T-helper 1 cell treated with Interleukin-12 subunit alpha and Interleukin-12 subunit beta and Interleukin-4 antibody, amounts not matched to agents 30 ng/mL and 1 ng/mL, for 36 hours (primary cell): Measurements from ENCODE around the gene RAMP1. TPM values are rescaled to one million over a fixed set of nuclear protein-coding genes. Genes with fewer than 3 reads are reported as not detected.
"Not testable (repeated sequence)": the region's sequence is repeated elsewhere in the genome, so short reads cannot be mapped to it uniquely, and the experiment has no call there.

ENCODE experiments used
- intact Hi-C: fragments of 100-400 bp; cut with micrococcal nuclease; formaldehyde crosslinking; loops from one replicate; pipeline ENCODE4 v1.15.1; 2024
- total RNA-seq: library from RNA; stranded (reverse); gene quantifications from 2 replicates; pipeline ENCODE4 v1.2.3, GENCODE V29; 2022

Gene RAMP1
- total RNA-seq, 1 donor from 2014 or later: 11.8 TPM

DNA sequence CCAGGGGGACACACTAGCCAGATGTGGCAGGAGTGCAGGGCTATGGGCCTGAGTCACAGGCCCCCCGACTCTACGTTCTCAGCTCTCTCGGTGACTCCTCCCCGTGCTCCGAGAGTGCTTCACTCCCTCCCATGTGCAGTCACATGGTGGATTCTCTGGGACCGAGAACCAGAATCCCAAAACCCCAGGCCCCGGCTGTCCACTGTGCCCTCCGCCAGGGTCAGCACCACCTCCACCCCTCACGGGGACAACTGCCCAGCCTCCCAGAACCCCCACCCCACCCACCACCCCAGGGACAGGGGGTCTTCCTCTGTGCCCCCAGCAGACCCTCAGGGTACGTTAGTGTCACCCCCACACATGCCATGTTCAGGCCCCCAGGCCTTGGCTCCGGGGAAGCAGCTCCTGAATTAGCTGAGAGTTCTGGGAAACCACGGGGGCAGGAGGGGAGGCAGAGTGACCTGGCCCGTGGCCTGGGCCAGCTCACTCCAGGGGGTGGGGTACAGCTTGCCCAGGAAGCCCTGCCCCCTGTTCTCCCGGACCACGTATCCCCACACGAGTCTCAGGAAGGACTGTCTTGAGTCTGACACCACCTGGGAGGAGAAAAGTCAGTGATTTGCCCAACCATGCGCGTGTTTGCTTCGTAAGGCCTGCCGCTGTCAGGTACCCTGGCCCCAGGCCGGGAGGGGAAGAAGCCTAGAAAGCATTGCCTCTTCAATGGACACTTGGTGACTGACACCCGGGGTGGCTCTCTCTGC lies 4.4 kb downstream of the RAMP1 start:
- intact Hi-C loops: no loop called here

GRCh38 chr2:237864444-237864931 lies 5.1 kb downstream of the RAMP1 start:
- intact Hi-C loops: no loop called here

GRCh38 chr2:237864940-237865622 lies 5.7 kb downstream of the RAMP1 start:
- intact Hi-C loops: no loop called here

- intact Hi-C loops: no loop called here
Observed at GRCh38 chr2:237865623-237866041, 6.2 kb downstream of the RAMP1 start.

- intact Hi-C loops: no loop called here
Observed at GRCh38 chr2:237866101-237866621, 6.7 kb downstream of the RAMP1 start.

DNA sequence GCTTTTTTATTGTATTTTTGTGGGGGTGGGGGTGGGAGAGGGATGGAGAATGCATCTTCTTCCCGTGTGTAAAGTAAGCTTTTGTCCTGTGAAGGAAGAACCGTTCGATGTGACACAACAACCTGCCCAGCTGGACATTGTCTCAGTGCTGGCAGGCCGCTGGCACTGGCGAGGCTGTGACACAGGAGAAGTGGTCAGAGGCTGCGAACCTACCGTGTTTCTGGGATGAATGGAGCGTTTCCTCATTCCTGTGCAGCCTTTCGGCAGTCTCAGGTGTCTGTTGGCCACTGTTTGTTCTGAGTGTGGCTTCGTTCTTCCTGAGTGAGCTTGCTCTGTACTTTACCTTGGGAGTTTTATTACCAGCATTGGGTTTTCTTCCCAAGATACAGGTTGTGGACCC lies 8.0 kb downstream of the RAMP1 start:
- intact Hi-C loops: no loop called here

- intact Hi-C loops: not testable (repeated sequence)
Observed at GRCh38 chr2:237868074-237868473, 8.7 kb downstream of the RAMP1 start.

DNA sequence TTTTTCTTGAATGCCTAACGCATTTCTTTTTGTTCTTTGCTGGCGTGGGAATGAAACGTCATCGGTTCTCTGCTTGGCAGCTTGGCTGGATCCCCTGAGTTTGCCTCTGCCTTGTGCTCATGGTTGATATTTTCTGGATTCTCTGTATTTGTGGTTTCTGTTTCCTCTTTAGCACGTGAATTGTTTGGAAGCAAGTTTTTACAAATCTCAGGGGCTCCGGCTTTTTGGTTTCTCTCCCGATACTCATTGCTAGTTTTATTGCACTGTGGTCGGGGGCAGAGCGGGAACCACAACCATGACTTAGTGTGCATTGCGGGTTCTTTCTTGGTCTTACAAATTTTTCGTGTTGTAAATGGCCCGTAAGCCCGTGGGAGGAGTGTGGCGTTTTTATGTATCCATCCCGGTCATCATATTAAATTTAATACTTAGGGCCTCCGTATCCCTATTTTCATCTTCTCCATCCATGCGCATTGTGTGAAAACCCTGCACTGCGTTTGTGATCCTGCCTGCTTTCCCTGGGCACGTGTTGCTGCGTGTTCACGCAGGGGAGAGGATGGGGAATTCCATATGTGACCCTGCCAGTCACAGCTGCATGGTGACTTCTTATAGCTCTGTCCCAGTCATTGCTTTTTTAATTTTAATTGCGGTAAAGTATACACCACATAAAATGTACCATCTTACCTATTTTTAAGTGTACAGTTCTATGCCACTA lies 9.4 kb downstream of the RAMP1 start:
- intact Hi-C loops: no loop called here

DNA sequence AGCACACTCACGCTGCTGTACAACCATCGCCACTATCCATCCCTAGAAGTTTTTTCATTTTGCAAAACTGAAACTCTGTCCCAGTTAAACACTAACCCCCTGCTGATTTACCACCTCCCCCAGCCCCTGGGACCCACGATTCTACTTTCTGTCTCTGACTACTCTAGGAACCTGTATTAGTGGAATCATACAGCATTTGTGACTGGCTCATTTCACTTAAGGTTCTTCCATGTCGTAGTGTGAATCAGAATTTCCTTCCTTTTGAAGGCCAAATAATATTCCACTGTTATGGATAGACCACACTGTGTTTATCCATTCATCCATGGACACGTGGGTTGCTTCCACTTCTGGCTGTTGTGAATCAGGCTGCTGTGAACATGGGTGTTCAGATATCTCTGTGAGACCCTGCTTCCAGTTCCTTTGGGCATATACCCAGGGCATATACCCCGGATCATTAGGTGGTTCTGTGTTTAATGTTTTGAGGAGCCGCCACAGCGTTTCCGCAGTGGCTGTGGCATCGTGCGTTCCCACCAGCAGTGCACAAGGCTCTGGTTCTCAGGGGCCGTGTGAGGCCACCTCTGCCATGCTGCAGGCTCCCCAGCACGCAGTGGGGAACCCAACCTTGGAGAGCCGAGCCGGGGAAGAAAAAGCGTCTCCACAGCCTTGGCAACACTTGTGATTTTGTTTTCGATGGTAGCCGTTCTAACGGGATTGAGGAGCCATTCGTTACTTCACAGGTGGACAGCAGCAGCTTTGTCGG lies 10.1 kb downstream of the RAMP1 start:
- intact Hi-C loops: no loop called here

DNA sequence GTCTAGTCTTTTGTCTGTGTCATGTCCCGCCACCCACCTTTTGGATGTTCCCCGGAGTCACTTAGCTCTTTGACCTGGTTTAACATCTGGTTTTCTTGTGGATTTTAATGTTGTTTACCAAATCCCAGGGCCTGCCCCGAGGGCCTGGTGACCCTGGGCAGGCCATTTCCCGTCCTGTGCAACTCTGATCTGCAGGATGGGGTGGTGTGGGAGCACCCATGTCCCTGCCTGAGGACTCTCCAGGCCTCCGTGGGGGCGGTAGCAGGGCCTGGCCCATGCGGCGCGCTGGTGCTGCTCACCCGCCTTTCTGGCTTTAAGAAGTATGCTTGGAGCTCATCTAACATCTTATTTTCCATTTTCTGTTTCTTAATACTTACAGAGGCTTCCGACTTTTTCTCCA lies 10.7 kb downstream of the RAMP1 start:
- intact Hi-C loops: no loop called here

DNA sequence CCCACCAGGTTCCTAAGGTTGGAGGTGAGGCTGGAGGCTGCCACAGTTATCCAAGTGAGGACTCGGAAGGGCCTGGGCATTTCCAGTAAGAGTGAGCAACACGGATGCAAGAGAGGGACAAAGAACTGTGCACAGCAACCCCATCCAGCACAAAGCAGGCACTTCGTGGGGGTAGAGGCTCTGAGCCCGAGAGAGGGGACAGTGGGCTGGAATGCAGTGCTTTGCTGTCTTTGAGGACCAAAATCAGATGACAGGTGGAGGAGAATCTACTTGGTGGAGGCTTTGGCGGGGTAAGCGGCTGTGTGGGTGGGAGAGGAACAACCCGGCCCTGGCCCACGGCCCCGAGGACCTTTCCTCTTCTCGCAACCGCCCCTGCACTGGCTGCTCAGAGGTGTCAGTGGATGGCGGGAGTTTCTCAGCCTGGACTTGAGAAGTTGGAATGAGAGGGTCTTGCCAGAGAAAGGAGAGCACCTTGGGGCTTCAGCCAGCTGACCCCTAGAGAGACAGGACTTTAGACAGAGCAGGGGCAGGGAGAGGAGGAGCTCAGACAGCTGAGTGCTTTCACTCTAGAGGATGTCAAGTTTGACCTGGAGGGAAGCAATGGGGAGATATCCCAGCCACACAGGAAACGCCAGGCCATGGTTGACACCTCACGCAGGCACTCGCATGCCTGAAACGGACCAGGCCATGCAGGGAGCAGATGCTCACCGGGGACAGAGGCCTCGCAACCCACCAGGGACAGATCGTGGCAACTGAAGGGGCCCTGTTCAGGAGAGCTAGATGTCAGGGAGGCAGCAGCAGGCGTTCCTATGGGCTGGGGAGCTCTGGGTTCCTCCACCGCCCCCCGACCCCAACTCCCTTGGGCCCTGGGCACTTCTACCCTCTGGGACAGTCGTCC lies 11.6 kb downstream of the RAMP1 start:
- intact Hi-C loops: no loop called here

DNA sequence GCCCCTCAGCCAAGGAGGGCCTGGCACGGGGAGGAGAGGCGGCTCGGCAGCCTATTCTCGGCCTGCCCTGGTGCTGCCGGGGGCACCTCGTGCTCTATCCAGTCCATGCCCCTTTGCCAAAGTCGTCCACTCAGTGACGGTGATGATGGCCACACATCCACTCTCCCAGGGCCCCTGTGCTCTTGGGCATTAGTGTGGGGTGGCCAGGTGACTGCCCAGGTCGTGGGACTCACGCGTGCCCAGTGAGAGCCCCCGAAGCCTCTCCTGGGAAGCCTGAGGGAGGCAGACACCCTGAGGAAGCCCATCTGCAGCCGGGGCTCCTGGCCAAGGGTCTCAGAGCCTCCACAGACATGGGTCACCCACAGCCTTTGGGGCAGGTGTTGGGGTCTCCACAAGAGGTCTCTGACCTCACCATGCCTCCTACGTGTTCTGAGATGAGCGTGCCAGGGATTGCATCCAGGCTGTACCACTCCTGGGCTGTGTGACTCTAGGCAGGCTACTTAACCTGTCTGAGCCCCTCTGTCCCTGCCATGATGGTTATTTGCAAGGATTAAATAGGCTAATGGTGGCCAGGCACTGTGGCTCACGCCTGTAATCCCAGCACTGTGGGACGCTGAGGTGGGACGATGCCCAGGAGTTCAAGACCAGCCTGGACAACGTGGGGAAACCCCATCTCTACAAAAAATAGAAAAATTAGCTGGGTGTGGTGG lies 12.9 kb downstream of the RAMP1 start:
- intact Hi-C loops: no loop called here

- intact Hi-C loops: no loop called here
Observed at GRCh38 chr2:237873421-237873831, 14.0 kb downstream of the RAMP1 start.

GRCh38 chr2:237873897-237874551 lies 14.6 kb downstream of the RAMP1 start:
- intact Hi-C loops: no loop called here

DNA sequence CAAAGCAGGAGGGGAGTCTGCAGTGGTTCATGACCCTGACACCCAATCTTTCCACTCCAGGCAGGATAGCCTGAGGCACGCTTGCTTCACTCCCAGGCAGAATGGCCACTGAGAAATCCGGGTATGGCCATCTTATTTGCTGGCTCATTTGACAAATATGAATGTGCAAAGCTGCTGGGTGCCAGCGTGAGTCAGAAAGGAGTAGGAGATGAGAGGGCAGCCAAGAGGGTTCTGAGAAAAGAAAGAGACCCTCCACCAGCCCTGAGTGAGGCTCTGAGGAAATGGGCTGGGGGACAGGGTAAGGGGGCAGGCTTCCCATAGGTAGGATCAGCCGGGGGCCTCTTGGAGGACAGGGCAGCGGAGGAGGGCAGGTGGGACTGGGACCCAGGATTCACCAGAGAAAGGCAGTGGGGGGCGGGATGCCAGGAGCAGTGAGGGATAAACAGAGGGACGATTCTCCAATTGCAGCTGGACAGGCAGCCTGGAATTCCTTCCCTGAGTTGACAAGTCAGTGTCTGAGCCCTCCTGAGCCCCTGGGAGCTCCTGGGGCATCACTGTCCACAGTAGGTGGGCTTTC lies 15.2 kb downstream of the RAMP1 start:
- intact Hi-C loops: no loop called here

DNA sequence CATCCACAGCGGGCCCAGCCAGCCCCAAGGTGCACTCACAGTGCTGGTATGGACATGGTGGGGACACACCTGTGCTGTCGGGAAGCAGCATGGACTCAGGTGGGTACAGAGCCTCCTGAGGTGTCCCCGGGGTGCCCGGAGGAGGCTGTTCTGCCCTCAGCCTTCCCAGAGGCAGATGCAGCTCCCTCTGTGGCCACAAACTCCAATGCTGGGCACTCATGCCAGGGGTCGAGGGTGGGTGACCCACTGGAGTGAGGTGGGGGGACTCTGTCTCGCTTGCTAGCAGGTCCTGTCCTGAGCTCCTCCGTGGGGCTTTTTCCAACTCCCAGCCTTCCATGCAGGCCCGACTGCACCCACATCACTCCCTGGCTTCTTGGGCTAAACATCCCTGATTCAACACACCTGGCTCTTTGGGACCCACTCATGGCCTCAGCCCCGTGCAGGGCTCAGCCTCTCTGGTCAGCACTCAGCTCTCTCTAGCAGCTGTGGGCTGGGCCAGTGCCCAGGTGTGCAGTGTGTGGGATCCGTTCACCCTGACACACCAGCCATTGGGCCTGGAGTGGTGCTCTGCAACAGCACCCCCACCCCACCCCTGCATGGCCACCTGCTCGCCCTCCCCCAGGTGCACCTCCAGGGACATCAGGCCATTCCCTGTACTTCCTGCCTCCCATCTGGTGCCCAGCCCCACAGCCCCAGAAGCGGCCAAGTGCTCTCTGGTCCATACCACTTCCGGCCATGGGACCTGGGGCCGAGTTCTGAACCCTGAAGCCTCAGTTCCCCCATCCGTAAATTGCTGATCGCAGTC lies 16.0 kb downstream of the RAMP1 start:
- intact Hi-C loops: no loop called here

DNA sequence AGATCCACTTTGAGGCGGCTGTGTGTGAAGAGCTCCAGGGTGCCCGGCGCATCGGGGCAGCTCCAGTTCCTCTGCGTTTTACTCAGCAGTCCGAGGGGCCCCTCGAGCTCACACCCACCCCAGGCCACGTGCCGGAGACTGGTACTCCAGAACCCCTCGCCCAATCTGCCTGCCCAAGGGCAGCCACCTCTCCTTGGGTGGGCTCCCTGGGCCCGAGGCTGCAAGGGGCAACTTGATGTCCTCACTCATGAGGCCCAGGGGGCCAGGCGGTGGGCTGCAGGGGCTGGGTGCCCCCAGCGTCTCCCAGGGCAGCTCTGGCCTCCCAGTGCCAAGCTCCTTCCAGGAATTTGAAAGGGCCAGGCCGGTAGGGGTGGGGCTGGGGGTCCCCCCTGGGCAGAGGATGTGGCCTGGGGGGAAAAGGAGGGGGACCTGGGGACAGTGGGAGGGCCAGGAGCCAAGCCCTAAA lies 16.7 kb downstream of the RAMP1 start:
- intact Hi-C loops: no loop called here

DNA sequence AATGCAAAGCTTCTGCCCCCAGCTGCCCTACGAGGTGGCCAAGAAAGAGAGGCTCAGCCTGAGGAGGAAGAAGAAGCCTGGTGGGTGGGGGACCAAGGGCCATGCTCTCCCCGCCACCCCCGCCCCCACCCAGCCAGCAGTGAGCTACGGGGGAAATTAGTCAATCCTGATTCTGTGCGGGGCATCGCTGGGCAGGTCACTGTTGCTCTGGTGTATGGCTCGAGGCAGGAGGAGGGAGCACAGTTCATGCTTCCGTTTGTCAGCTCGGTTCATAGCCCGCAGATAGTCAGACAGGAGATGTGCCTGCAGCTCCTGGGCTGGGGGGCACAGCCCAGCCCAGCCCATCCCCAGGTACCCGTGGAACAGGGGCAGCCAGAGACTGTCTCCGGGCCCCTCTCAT lies 17.1 kb downstream of the RAMP1 start:
- intact Hi-C loops: no loop called here
